ENCODE results near the gene DPP9.

DNA sequence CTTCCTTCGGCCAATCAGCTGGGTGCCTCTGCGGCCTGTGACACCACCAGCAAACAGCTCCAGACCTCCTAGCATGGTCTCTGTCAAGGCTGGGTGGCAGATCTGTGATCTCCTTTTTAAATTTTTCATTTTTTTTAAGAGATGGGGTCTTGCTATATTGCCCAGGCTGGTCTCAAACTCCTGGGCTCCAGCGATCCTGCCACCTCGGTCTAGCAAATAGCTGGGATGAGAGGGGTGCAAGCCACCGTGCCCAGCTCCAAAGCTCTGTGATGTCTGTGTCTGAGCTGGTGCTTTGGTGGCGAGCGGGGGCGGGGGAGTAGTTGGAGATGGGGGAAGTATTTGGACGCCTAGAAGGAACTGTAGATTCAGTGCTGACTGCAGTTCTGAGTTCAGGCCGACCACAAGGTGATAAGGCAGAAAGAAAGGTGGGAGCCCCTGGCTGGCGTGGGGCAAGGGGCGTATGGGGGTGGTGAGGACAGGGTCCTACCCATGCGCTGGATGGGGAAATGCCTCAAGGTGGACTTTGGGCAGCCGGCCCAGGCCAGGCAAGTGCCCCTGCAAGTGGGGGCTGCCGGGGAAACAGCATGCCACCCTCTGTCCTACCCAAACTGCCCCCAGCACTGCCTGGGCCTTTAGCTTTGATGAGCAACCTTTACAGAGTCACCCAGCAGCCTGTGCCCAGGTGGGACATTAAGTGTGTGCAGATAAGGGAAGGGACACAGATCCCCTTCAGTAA is 5.5 kb downstream of the DPP9 start:
- TF ChIP-seq, protein P1, sequence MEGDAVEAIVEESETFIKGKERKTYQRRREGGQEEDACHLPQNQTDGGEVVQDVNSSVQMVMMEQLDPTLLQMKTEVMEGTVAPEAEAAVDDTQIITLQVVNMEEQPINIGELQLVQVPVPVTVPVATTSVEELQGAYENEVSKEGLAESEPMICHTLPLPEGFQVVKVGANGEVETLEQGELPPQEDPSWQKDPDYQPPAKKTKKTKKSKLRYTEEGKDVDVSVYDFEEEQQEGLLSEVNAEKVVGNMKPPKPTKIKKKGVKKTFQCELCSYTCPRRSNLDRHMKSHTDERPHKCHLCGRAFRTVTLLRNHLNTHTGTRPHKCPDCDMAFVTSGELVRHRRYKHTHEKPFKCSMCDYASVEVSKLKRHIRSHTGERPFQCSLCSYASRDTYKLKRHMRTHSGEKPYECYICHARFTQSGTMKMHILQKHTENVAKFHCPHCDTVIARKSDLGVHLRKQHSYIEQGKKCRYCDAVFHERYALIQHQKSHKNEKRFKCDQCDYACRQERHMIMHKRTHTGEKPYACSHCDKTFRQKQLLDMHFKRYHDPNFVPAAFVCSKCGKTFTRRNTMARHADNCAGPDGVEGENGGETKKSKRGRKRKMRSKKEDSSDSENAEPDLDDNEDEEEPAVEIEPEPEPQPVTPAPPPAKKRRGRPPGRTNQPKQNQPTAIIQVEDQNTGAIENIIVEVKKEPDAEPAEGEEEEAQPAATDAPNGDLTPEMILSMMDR (IDR thresholded peaks at IDR 0.05), result no peak
- no peak for TF ChIP-seq ZFX (IDR thresholded peaks at IDR 0.05; ENCODE audit: borderline replicate concordance)
